ENCODE results near the gene RAB28. TPM values are rescaled to one million over a fixed set of nuclear protein-coding genes. Genes with fewer than 3 reads are reported as not detected.

The RAB28 gene
- total RNA-seq, 1 donor from 2014 or later = 11.9 TPM

- Mint-ChIP-seq H3K4me1 (ENCODE audit: low read depth, unreplicated experiment) (peaks cover 7% of the 10 kb centered on the region), H3K9me3 (ENCODE audit: unreplicated experiment) (peaks cover 3% of the 10 kb centered on the region), H3K4me3 (ENCODE audit: unreplicated experiment) (no peak overlapping the region), H3K27ac (ENCODE audit: unreplicated experiment) (no peak overlapping the region), H3K36me3 (ENCODE audit: low read depth, unreplicated experiment) (peaks cover 7% of the 10 kb centered on the region), H3K27me3 (ENCODE audit: low read depth, unreplicated experiment) (no peaks in the 10 kb centered on the region)
- Histone ChIP-seq H3K36me3 (ENCODE audit: insufficient read depth, low read length) (no peaks in the 10 kb centered on the region), H3K9me3 (ENCODE audit: insufficient read depth, low read depth, low read length) (no peaks in the 10 kb centered on the region), H3K79me2 (ENCODE audit: insufficient read depth, low read length) (no peaks in the 10 kb centered on the region), H3K4me1 (ENCODE audit: insufficient read depth, low read length) (no peaks in the 10 kb centered on the region), H4K20me1 (ENCODE audit: insufficient read depth, low read length) (no peaks in the 10 kb centered on the region), H3K4me3 (ENCODE audit: insufficient read depth, low read depth, low read length) (no peak overlapping the region), H3K9ac (ENCODE audit: low read length) (no peak overlapping the region), H3K27ac (ENCODE audit: low read depth, low read length) (no peak overlapping the region), H3K27me3 (ENCODE audit: insufficient read depth, low read length) (no peaks in the 10 kb centered on the region), H3K4me2 (ENCODE audit: low read length) (no peak overlapping the region), H2AFZ (ENCODE audit: low read depth, low read length) (no peak overlapping the region)
- no peak for FAIRE-seq
- TF ChIP-seq EZH2 (IDR thresholded peaks at IDR 0.05; ENCODE audit: insufficient read depth, low read length) (no peak), CTCF (IDR thresholded peaks at IDR 0.05; ENCODE audit: insufficient read depth, low read depth, low read length) (no peak)
- no peak for DNase-seq (ENCODE audit: low read depth)
Observed at GRCh38 chr4:13348216-13348615, 135.9 kb downstream of the RAB28 start.

GRCh38 chr4:13347517-13348125, 136.5 kb downstream of the RAB28 start:
- peaks cover 7% of the 10 kb centered on the region for H3K4me1 Mint-ChIP-seq (ENCODE audit: low read depth, unreplicated experiment)
- H3K4me1 ChIP-seq (ENCODE audit: insufficient read depth, low read length) = no peaks in the 10 kb centered on the region
- H3K36me3 ChIP-seq (ENCODE audit: insufficient read depth, low read length) = no peaks in the 10 kb centered on the region
- H3K9me3 Mint-ChIP-seq (ENCODE audit: unreplicated experiment) = peaks cover 3% of the 10 kb centered on the region
- H3K36me3 Mint-ChIP-seq (ENCODE audit: low read depth, unreplicated experiment) = peaks cover 4% of the 10 kb centered on the region
- no peak overlapping the region for H2AFZ ChIP-seq (ENCODE audit: low read depth, low read length)
- FAIRE-seq (no peak), DNase-seq (ENCODE audit: low read depth) (peak; percentile 52)
- H3K27me3 ChIP-seq (ENCODE audit: insufficient read depth, low read length) = no peaks in the 10 kb centered on the region
- H3K27ac ChIP-seq (ENCODE audit: low read depth, low read length) = no peak overlapping the region
- no peak overlapping the region for H3K27ac Mint-ChIP-seq (ENCODE audit: unreplicated experiment)
- H4K20me1 ChIP-seq (ENCODE audit: insufficient read depth, low read length) = no peaks in the 10 kb centered on the region
- TF ChIP-seq CTCF (IDR thresholded peaks at IDR 0.05; ENCODE audit: insufficient read depth, low read depth, low read length) (no peak), EZH2 (IDR thresholded peaks at IDR 0.05; ENCODE audit: insufficient read depth, low read length) (no peak)
- no peaks in the 10 kb centered on the region for H3K79me2 ChIP-seq (ENCODE audit: insufficient read depth, low read length)
- no peak overlapping the region for H3K4me3 ChIP-seq (ENCODE audit: insufficient read depth, low read depth, low read length)
- no peak overlapping the region for H3K4me3 Mint-ChIP-seq (ENCODE audit: unreplicated experiment)
- H3K4me2 ChIP-seq (ENCODE audit: low read length) = no peak overlapping the region
- no peaks in the 10 kb centered on the region for H3K27me3 Mint-ChIP-seq (ENCODE audit: low read depth, unreplicated experiment)
- no peak overlapping the region for H3K9ac ChIP-seq (ENCODE audit: low read length)
- no peaks in the 10 kb centered on the region for H3K9me3 ChIP-seq (ENCODE audit: insufficient read depth, low read depth, low read length)

- Mint-ChIP-seq H3K9me3 (ENCODE audit: unreplicated experiment) (peaks cover 2% of the 10 kb centered on the region), H3K27me3 (ENCODE audit: low read depth, unreplicated experiment) (no peaks in the 10 kb centered on the region), H3K4me1 (ENCODE audit: low read depth, unreplicated experiment) (peaks cover 9% of the 10 kb centered on the region), H3K36me3 (ENCODE audit: low read depth, unreplicated experiment) (peaks cover 1% of the 10 kb centered on the region), H3K4me3 (ENCODE audit: unreplicated experiment) (no peak overlapping the region), H3K27ac (ENCODE audit: unreplicated experiment) (no peak overlapping the region)
- DNase-seq (ENCODE audit: low read depth) (no peak), FAIRE-seq (no peak)
- Histone ChIP-seq H3K4me3 (ENCODE audit: insufficient read depth, low read depth, low read length) (no peak overlapping the region), H3K79me2 (ENCODE audit: insufficient read depth, low read length) (no peaks in the 10 kb centered on the region), H3K9me3 (ENCODE audit: insufficient read depth, low read depth, low read length) (no peaks in the 10 kb centered on the region), H3K4me2 (ENCODE audit: low read length) (no peak overlapping the region), H3K9ac (ENCODE audit: low read length) (no peak overlapping the region), H3K27me3 (ENCODE audit: insufficient read depth, low read length) (no peaks in the 10 kb centered on the region), H3K36me3 (ENCODE audit: insufficient read depth, low read length) (no peaks in the 10 kb centered on the region), H2AFZ (ENCODE audit: low read depth, low read length) (no peak overlapping the region), H4K20me1 (ENCODE audit: insufficient read depth, low read length) (no peaks in the 10 kb centered on the region), H3K27ac (ENCODE audit: low read depth, low read length) (no peak overlapping the region), H3K4me1 (ENCODE audit: insufficient read depth, low read length) (no peaks in the 10 kb centered on the region)
- TF ChIP-seq EZH2 (IDR thresholded peaks at IDR 0.05; ENCODE audit: insufficient read depth, low read length) = no peak
- no peak for TF ChIP-seq CTCF (IDR thresholded peaks at IDR 0.05; ENCODE audit: insufficient read depth, low read depth, low read length)
Observed at GRCh38 chr4:13344216-13344615, 139.9 kb downstream of the RAB28 start.
